GM12873 (cell line): ENCODE data around the gene RPS6KA4.
A peak's percentile ranks its signal among the peaks of the same experiment; 100 is the strongest.

Experiments
- TF ChIP-seq, protein P1 (sequence below): IDR thresholded peaks from 2 replicates; pipeline ENCODE4 v1.5.1; 2012; ENCODE audit warnings: low read depth, mild to moderate bottlenecking, moderate library complexity, low read length, control low read depth; ENCODE audit not compliant: insufficient read depth; ENCODE audit errors: missing control alignments

Gene RPS6KA4

DNA sequence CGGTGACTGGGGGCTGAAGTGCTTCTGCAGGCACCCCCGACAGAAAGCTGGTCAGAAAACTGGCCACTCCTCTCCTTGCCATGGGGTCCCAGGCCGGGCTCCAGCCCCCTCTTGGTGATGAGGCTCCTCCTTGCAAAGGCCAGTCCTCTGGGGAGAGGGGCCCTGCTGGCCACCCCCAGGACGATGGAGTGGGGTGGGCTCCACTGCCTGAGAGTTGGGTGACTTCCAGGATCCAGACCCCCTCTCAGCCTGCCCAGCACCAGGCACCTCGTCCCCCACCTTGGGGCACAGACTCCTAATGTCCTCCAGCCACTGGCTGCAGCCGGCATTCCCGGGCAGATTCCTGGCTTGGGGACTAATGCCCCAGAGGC, 441 bp upstream of the RPS6KA4 start:
- TF ChIP-seq, protein P1, sequence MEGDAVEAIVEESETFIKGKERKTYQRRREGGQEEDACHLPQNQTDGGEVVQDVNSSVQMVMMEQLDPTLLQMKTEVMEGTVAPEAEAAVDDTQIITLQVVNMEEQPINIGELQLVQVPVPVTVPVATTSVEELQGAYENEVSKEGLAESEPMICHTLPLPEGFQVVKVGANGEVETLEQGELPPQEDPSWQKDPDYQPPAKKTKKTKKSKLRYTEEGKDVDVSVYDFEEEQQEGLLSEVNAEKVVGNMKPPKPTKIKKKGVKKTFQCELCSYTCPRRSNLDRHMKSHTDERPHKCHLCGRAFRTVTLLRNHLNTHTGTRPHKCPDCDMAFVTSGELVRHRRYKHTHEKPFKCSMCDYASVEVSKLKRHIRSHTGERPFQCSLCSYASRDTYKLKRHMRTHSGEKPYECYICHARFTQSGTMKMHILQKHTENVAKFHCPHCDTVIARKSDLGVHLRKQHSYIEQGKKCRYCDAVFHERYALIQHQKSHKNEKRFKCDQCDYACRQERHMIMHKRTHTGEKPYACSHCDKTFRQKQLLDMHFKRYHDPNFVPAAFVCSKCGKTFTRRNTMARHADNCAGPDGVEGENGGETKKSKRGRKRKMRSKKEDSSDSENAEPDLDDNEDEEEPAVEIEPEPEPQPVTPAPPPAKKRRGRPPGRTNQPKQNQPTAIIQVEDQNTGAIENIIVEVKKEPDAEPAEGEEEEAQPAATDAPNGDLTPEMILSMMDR: no peak

DNA sequence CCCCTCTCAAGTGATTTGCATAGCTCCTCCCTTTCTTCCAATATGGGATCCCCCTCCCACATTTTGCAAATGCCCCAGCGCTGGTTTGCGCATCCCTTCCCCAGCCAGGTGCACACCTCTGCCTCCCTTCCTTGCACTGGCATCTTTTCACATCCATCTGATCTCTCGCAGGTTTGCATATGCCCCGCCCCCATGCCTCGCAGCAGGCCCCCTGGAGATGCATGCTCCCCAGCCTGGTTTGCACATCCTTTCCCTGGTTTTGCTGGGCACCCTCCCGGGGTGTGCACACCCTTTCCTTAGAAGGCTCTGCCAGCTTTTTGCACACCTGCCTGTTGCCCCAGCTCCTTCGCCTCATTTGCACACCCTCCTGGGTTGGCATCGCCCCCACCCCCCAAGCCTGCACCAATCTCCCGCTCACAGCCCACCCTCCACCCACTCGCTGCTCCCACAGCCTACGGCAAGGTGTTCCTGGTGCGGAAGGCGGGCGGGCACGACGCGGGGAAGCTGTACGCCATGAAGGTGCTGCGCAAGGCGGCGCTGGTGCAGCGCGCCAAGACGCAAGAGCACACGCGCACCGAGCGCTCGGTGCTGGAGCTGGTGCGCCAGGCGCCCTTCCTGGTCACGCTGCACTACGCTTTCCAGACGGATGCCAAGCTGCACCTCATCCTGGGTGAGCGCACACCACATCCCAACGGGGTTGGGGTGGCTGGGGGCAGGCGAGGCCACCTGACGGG, 917 bp downstream of the RPS6KA4 start:
- TF ChIP-seq, protein P1: peak; percentile 52

GRCh38 chr11:64360448-64360921, 1.5 kb downstream of the RPS6KA4 start:
- TF ChIP-seq, protein P1: no peak

DNA sequence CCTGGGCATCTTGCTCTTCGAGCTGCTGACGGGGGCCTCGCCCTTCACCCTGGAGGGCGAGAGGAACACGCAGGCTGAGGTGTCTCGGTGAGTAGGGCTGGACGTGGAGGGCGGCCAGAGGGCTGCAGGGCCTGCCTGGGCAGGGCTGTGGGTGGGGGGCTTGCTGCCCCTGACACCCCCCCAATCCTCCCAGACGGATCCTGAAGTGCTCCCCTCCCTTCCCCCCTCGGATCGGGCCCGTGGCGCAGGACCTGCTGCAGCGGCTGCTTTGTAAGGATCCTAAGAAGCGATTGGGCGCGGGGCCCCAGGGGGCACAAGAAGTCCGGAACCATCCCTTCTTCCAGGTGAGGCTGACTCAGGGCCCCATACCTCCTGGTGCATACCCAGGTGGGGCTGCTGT, 2.7 kb downstream of the RPS6KA4 start:
- TF ChIP-seq, protein P1: no peak

- TF ChIP-seq, protein P1: no peak
These were observed 3.4 kb downstream of the RPS6KA4 start for GRCh38 chr11:64362339-64362738.

- TF ChIP-seq, protein P1: no peak
These were observed 5.5 kb downstream of the RPS6KA4 start for GRCh38 chr11:64364435-64364834.

GRCh38 chr11:64364911-64365310, 5.9 kb downstream of the RPS6KA4 start:
- TF ChIP-seq, protein P1: no peak
